Cardiac muscle cell (in vitro differentiated cells and primary cell): Measurements from ENCODE around the gene RALB. TPM values are rescaled to one million over a fixed set of nuclear protein-coding genes. Genes with fewer than 3 reads are reported as not detected.

ENCODE experiments used
- DNase-seq, 2 donors: peaks; one replicate each; pipeline versions ENCODE4 v3.0.0 to v3.0.0-alpha.2; 2010 to 2017; ENCODE audit warnings: low read depth in 1 of 2, low spot score in 1 of 2
- H3K27ac ChIP-seq: fragments of 200-600 bp; sonication (generic); 2 replicates; pipeline ENCODE4 v1.5.1; 2016
- H3K27me3 ChIP-seq: fragments of 200-600 bp; sonication (generic); 2 replicates; pipeline ENCODE4 v1.6.0; 2016; ENCODE audit warnings: control low read depth
- H3K36me3 ChIP-seq: fragments of 200-600 bp; sonication (generic); 2 replicates; pipeline ENCODE4 v1.5.1; 2016; ENCODE audit warnings: control low read depth
- H3K4me1 ChIP-seq: fragments of 200-600 bp; sonication (generic); 2 replicates; pipeline ENCODE4 v1.8.1; 2017; ENCODE audit warnings: low read depth, mild to moderate bottlenecking, mixed run types
- H3K4me3 ChIP-seq: fragments of 200-600 bp; sonication (generic); 2 replicates; pipeline ENCODE4 v1.5.1; 2016; ENCODE audit warnings: mild to moderate bottlenecking
- H3K9me3 ChIP-seq: fragments of 200-600 bp; sonication (generic); 2 replicates; pipeline ENCODE4 v1.5.1; 2017; ENCODE audit warnings: low read depth, mild to moderate bottlenecking, control low read depth
- CTCF ChIP-seq: IDR thresholded peaks from 2 replicates; pipeline ENCODE4 v1.5.1; 2012; ENCODE audit warnings: low read depth, mild to moderate bottlenecking, low read length
- polyA plus RNA-seq: library from polyadenylated mRNA; unstranded; fragments of >200 nt; fragmentation: Nextera tagmentation; extraction: Ambion mirVana; gene quantifications from 2 replicates; pipeline ENCODE4 v1.2.1, GENCODE V29; 2016
- total RNA-seq: library from RNA; depleted of rRNA; stranded (reverse); fragments of >200 nt; gene quantifications from 2 replicates; pipeline ENCODE4 v1.2.3, GENCODE V29; 2016

The RALB gene
- total and polyA plus RNA-seq, 2 experiments from 2014 or later = 26.5 to 50.8 TPM

- no peak for DNase-seq
- peaks cover 4% of the 10 kb centered on the region for H3K4me1 ChIP-seq
- no peaks in the 10 kb centered on the region for H3K27me3 ChIP-seq
- no peaks in the 10 kb centered on the region for H3K9me3 ChIP-seq
- no peak overlapping the region for H3K4me3 ChIP-seq
- no peak for TF ChIP-seq CTCF
- H3K27ac ChIP-seq = no peak overlapping the region
- H3K36me3 ChIP-seq = peaks cover 4% of the 10 kb centered on the region
Observed at GRCh38 chr2:120299004-120299403, 46.4 kb downstream of the RALB start.

- Histone ChIP-seq H3K36me3 (peaks cover 3% of the 10 kb centered on the region), H3K4me1 (no peaks in the 10 kb centered on the region), H3K27ac (no peak overlapping the region), H3K9me3 (no peaks in the 10 kb centered on the region), H3K4me3 (no peak overlapping the region), H3K27me3 (no peaks in the 10 kb centered on the region)
- no peak for TF ChIP-seq CTCF
- DNase-seq = no peak
Observed at GRCh38 chr2:120299561-120299960, 46.9 kb downstream of the RALB start.

- no peaks in the 10 kb centered on the region for H3K9me3 ChIP-seq
Observed at GRCh38 chr2:120300385-120300784, 47.7 kb downstream of the RALB start.

GRCh38 chr2:120301284-120301683 lies 48.6 kb downstream of the RALB start:
- H3K27ac ChIP-seq = no peak overlapping the region
- no peaks in the 10 kb centered on the region for H3K27me3 ChIP-seq
- TF ChIP-seq CTCF = no peak
- no peaks in the 10 kb centered on the region for H3K9me3 ChIP-seq
- H3K4me3 ChIP-seq = no peak overlapping the region
- H3K36me3 ChIP-seq = no peaks in the 10 kb centered on the region
- no peak for DNase-seq
- H3K4me1 ChIP-seq = no peaks in the 10 kb centered on the region

More at GRCh38 chr2:120300385-120300784, 47.7 kb downstream of the RALB start:
- Histone ChIP-seq H3K27ac (no peak overlapping the region), H3K4me3 (no peak overlapping the region), H3K4me1 (no peaks in the 10 kb centered on the region), H3K36me3 (no peaks in the 10 kb centered on the region), H3K27me3 (no peaks in the 10 kb centered on the region)
- TF ChIP-seq CTCF = no peak
- DNase-seq = no peak

GRCh38 chr2:120302301-120302700 lies 49.6 kb downstream of the RALB start:
- no peak for DNase-seq
- H3K27me3 ChIP-seq = no peaks in the 10 kb centered on the region
- H3K4me3 ChIP-seq = no peak overlapping the region
- no peak for TF ChIP-seq CTCF
- H3K4me1 ChIP-seq = no peaks in the 10 kb centered on the region
- no peaks in the 10 kb centered on the region for H3K36me3 ChIP-seq
- H3K27ac ChIP-seq = no peak overlapping the region
- H3K9me3 ChIP-seq = no peaks in the 10 kb centered on the region

- H3K4me3 ChIP-seq = no peak overlapping the region
- H3K27ac ChIP-seq = no peak overlapping the region
- H3K27me3 ChIP-seq = no peaks in the 10 kb centered on the region
- no peaks in the 10 kb centered on the region for H3K4me1 ChIP-seq
- no peaks in the 10 kb centered on the region for H3K36me3 ChIP-seq
- H3K9me3 ChIP-seq = no peaks in the 10 kb centered on the region
- TF ChIP-seq CTCF = no peak
- DNase-seq = no peak
Observed at GRCh38 chr2:120303177-120303576, 50.5 kb downstream of the RALB start.
